CD4-positive, CD25-positive, alpha-beta regulatory T cell (primary cell): ENCODE measurements around the gene JARID2. TPM values are rescaled to one million over a fixed set of nuclear protein-coding genes. Genes with fewer than 3 reads are reported as not detected.

ENCODE experiments used
- ATAC-seq, 2 donors: fragments of 150-1000 bp; cut with Tn5 transposase; one replicate each; pipeline ENCODE4 v1.10.0; 2021; ENCODE audit warnings: low read depth in 2 of 2, moderate number of reproducible peaks in 2 of 2, moderate library complexity in 1 of 2
- DNase-seq, 3 donors: peaks; one replicate each; pipeline versions ENCODE4 v3.0.0 to v3.0.0-alpha.2; 2012 to 2022; ENCODE audit warnings: mixed read lengths in 1 of 3
- H3K27ac ChIP-seq: one replicate; pipeline ENCODE4 v1.7.0; 2013; ENCODE audit warnings: mild to moderate bottlenecking, low read length; ENCODE audit not compliant: insufficient read depth, poor library complexity, severe bottlenecking
- H3K27me3 ChIP-seq: one replicate; pipeline ENCODE4 v1.7.0; 2013; ENCODE audit warnings: low read length; ENCODE audit not compliant: control insufficient read depth, insufficient read depth
- H3K36me3 ChIP-seq: one replicate; pipeline ENCODE4 v1.7.0; 2013; ENCODE audit warnings: mild to moderate bottlenecking, low read length, moderate library complexity; ENCODE audit not compliant: control insufficient read depth, insufficient read depth
- H3K4me1 ChIP-seq: 2 replicates; pipeline ENCODE4 v1.7.0; 2013; ENCODE audit warnings: mild to moderate bottlenecking, low read length; ENCODE audit not compliant: insufficient read depth, control insufficient read depth, poor library complexity, severe bottlenecking
- H3K4me3 ChIP-seq: one replicate; pipeline ENCODE4 v1.7.0; 2013; ENCODE audit warnings: low read depth, mild to moderate bottlenecking, low read length, moderate library complexity
- H3K9me3 ChIP-seq, 2 experiments: 1 replicate in 1 of 2; 2 replicates in 1 of 2; pipeline ENCODE4 v1.7.0; 2013; ENCODE audit warnings: low read length in 2 of 2, mild to moderate bottlenecking in 1 of 2, moderate library complexity in 1 of 2; ENCODE audit not compliant: control insufficient read depth in 2 of 2
- H3K27ac Mint-ChIP-seq, 3 donors: one replicate each; pipeline ENCODE4 v1.8.0; 2020 to 2022; ENCODE audit warnings: mild to moderate bottlenecking in 3 of 3, mixed read lengths in 3 of 3, moderate library complexity in 2 of 3
- H3K27me3 Mint-ChIP-seq: one replicate; pipeline ENCODE4 v1.8.0; 2022; ENCODE audit warnings: mild to moderate bottlenecking, mixed read lengths
- H3K36me3 Mint-ChIP-seq: one replicate; pipeline ENCODE4 v1.8.0; 2020; ENCODE audit warnings: mixed read lengths
- H3K4me1 Mint-ChIP-seq, 4 donors: one replicate each; pipeline ENCODE4 v1.8.0; 2020 to 2022; ENCODE audit warnings: mixed read lengths in 4 of 4, mild to moderate bottlenecking in 1 of 4
- H3K4me3 Mint-ChIP-seq, 4 donors: one replicate each; pipeline ENCODE4 v1.8.0; 2020 to 2022; ENCODE audit warnings: mild to moderate bottlenecking in 4 of 4, mixed read lengths in 4 of 4, moderate library complexity in 3 of 4
- H3K9me3 Mint-ChIP-seq, 7 donors: one replicate each; pipeline ENCODE4 v1.8.0; 2020 to 2022; ENCODE audit warnings: mixed read lengths in 7 of 7, mild to moderate bottlenecking in 3 of 7, moderate library complexity in 2 of 7
- polyA plus RNA-seq, 4 donors: library from polyadenylated mRNA; unstranded; fragments of 300-500 nt; fragmentation: Illumina TruSeq; gene quantifications; one replicate each; pipeline ENCODE4 v1.2.3, GENCODE V29; 2021
- total RNA-seq: library from RNA; stranded (reverse); gene quantifications from one replicate; pipeline ENCODE4 v1.2.3, GENCODE V29; 2022

The JARID2 gene
- total and polyA plus RNA-seq, 5 donors from 2014 or later: 4.1 to 26.1 (median 5.6) TPM

- H3K27ac ChIP-seq: no peak overlapping the region
- H3K27me3 ChIP-seq: no peaks in the 10 kb centered on the region
- H3K9me3 Mint-ChIP-seq: no peaks in the 10 kb centered on the region
- no peak overlapping the region for H3K4me3 ChIP-seq
- no peaks in the 10 kb centered on the region for H3K9me3 ChIP-seq
- H3K4me3 Mint-ChIP-seq: no peak overlapping the region
- peaks cover 6% of the 10 kb centered on the region for H3K36me3 Mint-ChIP-seq
- peaks cover 11% of the 10 kb centered on the region for H3K4me1 ChIP-seq
- ATAC-seq: no peak
- H3K36me3 ChIP-seq: peaks cover 3% of the 10 kb centered on the region
- H3K4me1 Mint-ChIP-seq: peaks cover 19 to 76% (median 51%) of the 10 kb centered on the region in 4 donors
- H3K27me3 Mint-ChIP-seq: no peaks in the 10 kb centered on the region
- no peak overlapping the region for H3K27ac Mint-ChIP-seq
- no peak for DNase-seq
Observed at GRCh38 chr6:15449011-15449410, 203.1 kb downstream of the JARID2 start.

GRCh38 chr6:15451738-15452137, 205.9 kb downstream of the JARID2 start:
- Mint-ChIP-seq H3K36me3 (peaks cover 13% of the 10 kb centered on the region), H3K27ac (peak overlapping the region; percentile 78 to 90 (median 82)), H3K4me3 (peak overlapping the region in 3 of 4 donors; percentile 41 to 78 (median 53)), H3K4me1 (peaks cover 14 to 65% (median 52%) of the 10 kb centered on the region in 4 donors), H3K9me3 (no peaks in the 10 kb centered on the region), H3K27me3 (no peaks in the 10 kb centered on the region)
- Histone ChIP-seq H3K27me3 (no peaks in the 10 kb centered on the region), H3K9me3 (no peaks in the 10 kb centered on the region), H3K36me3 (peaks cover 3% of the 10 kb centered on the region), H3K4me3 (peak overlapping the region; percentile 56), H3K27ac (peak overlapping the region; percentile 62), H3K4me1 (peaks cover 11% of the 10 kb centered on the region)
- no peak for ATAC-seq
- no peak for DNase-seq

- Mint-ChIP-seq H3K27me3 (no peaks in the 10 kb centered on the region), H3K9me3 (no peaks in the 10 kb centered on the region), H3K27ac (peak overlapping the region; percentile 78 to 90 (median 82)), H3K36me3 (peaks cover 16% of the 10 kb centered on the region), H3K4me1 (peaks cover 19 to 65% (median 47%) of the 10 kb centered on the region in 4 donors), H3K4me3 (peak overlapping the region in 3 of 4 donors; percentile 41 to 78 (median 53))
- H3K4me3 ChIP-seq: peak overlapping the region; percentile 56
- H3K27ac ChIP-seq: peak overlapping the region; percentile 62
- H3K9me3 ChIP-seq: no peaks in the 10 kb centered on the region
- DNase-seq (peak in 1 of 3 donors; percentile 59), ATAC-seq (peak; percentile 28 to 66)
- peaks cover 11% of the 10 kb centered on the region for H3K4me1 ChIP-seq
- H3K36me3 ChIP-seq: peaks cover 3% of the 10 kb centered on the region
- no peaks in the 10 kb centered on the region for H3K27me3 ChIP-seq
Observed at GRCh38 chr6:15452182-15452941, 206.5 kb downstream of the JARID2 start.

- peaks cover 17% of the 10 kb centered on the region for H3K36me3 Mint-ChIP-seq
- peaks cover 11% of the 10 kb centered on the region for H3K4me1 ChIP-seq
- peak overlapping the region in 2 of 4 donors; percentile 12 to 32 for H3K4me3 Mint-ChIP-seq
- H3K4me3 ChIP-seq: no peak overlapping the region
- no peaks in the 10 kb centered on the region for H3K27me3 ChIP-seq
- no peak overlapping the region for H3K27ac ChIP-seq
- no peaks in the 10 kb centered on the region for H3K9me3 Mint-ChIP-seq
- H3K36me3 ChIP-seq: peaks cover 3% of the 10 kb centered on the region
- no peaks in the 10 kb centered on the region for H3K9me3 ChIP-seq
- peaks cover 20 to 62% (median 41%) of the 10 kb centered on the region in 4 donors for H3K4me1 Mint-ChIP-seq
- DNase-seq (no peak), ATAC-seq (no peak)
- H3K27ac Mint-ChIP-seq: peak overlapping the region; percentile 27 to 61 (median 38)
- H3K27me3 Mint-ChIP-seq: no peaks in the 10 kb centered on the region
Observed at GRCh38 chr6:15453186-15453585, 207.3 kb downstream of the JARID2 start.

- H3K4me3 Mint-ChIP-seq: no peak overlapping the region
- H3K9me3 Mint-ChIP-seq: no peaks in the 10 kb centered on the region
- no peaks in the 10 kb centered on the region for H3K9me3 ChIP-seq
- peaks cover 3% of the 10 kb centered on the region for H3K36me3 ChIP-seq
- peaks cover 17% of the 10 kb centered on the region for H3K36me3 Mint-ChIP-seq
- no peaks in the 10 kb centered on the region for H3K27me3 ChIP-seq
- H3K27ac ChIP-seq: no peak overlapping the region
- H3K4me1 ChIP-seq: peaks cover 11% of the 10 kb centered on the region
- peaks cover 20 to 63% (median 41%) of the 10 kb centered on the region in 4 donors for H3K4me1 Mint-ChIP-seq
- DNase-seq (no peak), ATAC-seq (no peak)
- H3K27ac Mint-ChIP-seq: peak overlapping the region in 1 of 3 donors; percentile 27
- no peaks in the 10 kb centered on the region for H3K27me3 Mint-ChIP-seq
- H3K4me3 ChIP-seq: no peak overlapping the region
Observed at GRCh38 chr6:15453622-15454021, 207.8 kb downstream of the JARID2 start.

- H3K27ac ChIP-seq: no peak overlapping the region
- H3K4me3 ChIP-seq: no peak overlapping the region
- Mint-ChIP-seq H3K36me3 (peaks cover 20% of the 10 kb centered on the region), H3K27ac (no peak overlapping the region), H3K27me3 (no peaks in the 10 kb centered on the region), H3K4me1 (peaks cover 26 to 61% (median 43%) of the 10 kb centered on the region in 4 donors), H3K4me3 (no peak overlapping the region), H3K9me3 (no peaks in the 10 kb centered on the region)
- no peak for DNase-seq
- H3K27me3 ChIP-seq: no peaks in the 10 kb centered on the region
- no peak for ATAC-seq
- peaks cover 3% of the 10 kb centered on the region for H3K36me3 ChIP-seq
- H3K4me1 ChIP-seq: peaks cover 11% of the 10 kb centered on the region
- no peaks in the 10 kb centered on the region for H3K9me3 ChIP-seq
Observed at GRCh38 chr6:15456422-15456821, 210.6 kb downstream of the JARID2 start.

- H3K4me1 ChIP-seq: peaks cover 6% of the 10 kb centered on the region
- Mint-ChIP-seq H3K36me3 (peaks cover 20% of the 10 kb centered on the region), H3K4me1 (peaks cover 23 to 59% (median 38%) of the 10 kb centered on the region in 4 donors), H3K27me3 (no peaks in the 10 kb centered on the region), H3K27ac (peak overlapping the region in 1 of 3 donors; percentile 65), H3K4me3 (no peak overlapping the region), H3K9me3 (no peaks in the 10 kb centered on the region)
- no peak for DNase-seq
- no peak overlapping the region for H3K4me3 ChIP-seq
- no peaks in the 10 kb centered on the region for H3K27me3 ChIP-seq
- no peaks in the 10 kb centered on the region for H3K9me3 ChIP-seq
- H3K36me3 ChIP-seq: peaks cover 3% of the 10 kb centered on the region
- H3K27ac ChIP-seq: no peak overlapping the region
- ATAC-seq: no peak
Observed at GRCh38 chr6:15457121-15457650, 211.3 kb downstream of the JARID2 start.
